Activated T-helper 2 cell treated with anti-CD3 and anti-CD28 coated beads, Interferon-gamma antibody, Interleukin-2, Interleukin-4, amounts not matched to agents 10 μg/mL and 5 μg/mL and 100 μg/mL, durations not matched to agents 14 hours and 24 hours and 36 hours (primary cell): ENCODE measurements around the gene DAP. TPM values are rescaled to one million over a fixed set of nuclear protein-coding genes. Genes with fewer than 3 reads are reported as not detected.
"Not testable (repeated sequence)": the region's sequence is repeated elsewhere in the genome, so short reads cannot be mapped to it uniquely, and the experiment has no call there.

Experiments
- DNase-seq: peaks from one replicate; pipeline ENCODE4 v3.0.0; 2021; ENCODE audit warnings: low spot score
- H3K27ac Mint-ChIP-seq: one replicate; pipeline ENCODE4 v1.8.0; 2021; ENCODE audit warnings: mixed read lengths
- H3K27me3 Mint-ChIP-seq: one replicate; pipeline ENCODE4 v1.8.0; 2021; ENCODE audit warnings: low read depth, mixed read lengths
- H3K36me3 Mint-ChIP-seq: one replicate; pipeline ENCODE4 v1.8.0; 2021; ENCODE audit warnings: low read depth, mixed read lengths
- H3K4me1 Mint-ChIP-seq: one replicate; pipeline ENCODE4 v1.8.0; 2021; ENCODE audit warnings: low read depth, mixed read lengths
- H3K4me3 Mint-ChIP-seq: one replicate; pipeline ENCODE4 v1.8.0; 2021; ENCODE audit warnings: low read depth, mild to moderate bottlenecking, moderate library complexity, mixed read lengths
- H3K9me3 Mint-ChIP-seq: one replicate; pipeline ENCODE4 v1.8.0; 2021; ENCODE audit warnings: mixed read lengths
- intact Hi-C: fragments of 100-400 bp; cut with micrococcal nuclease; formaldehyde crosslinking; loops from one replicate; pipeline ENCODE4 v1.15.1; 2023
- total RNA-seq: library from RNA; stranded (reverse); gene quantifications from 2 replicates; pipeline ENCODE4 v1.2.3, GENCODE V29; 2022

Gene DAP
- total RNA-seq, 1 donor from 2014 or later, result 56.6 TPM

- H3K36me3 Mint-ChIP-seq, result peaks cover 14% of the 10 kb centered on the region
- peaks cover 13% of the 10 kb centered on the region for H3K4me1 Mint-ChIP-seq
- no peak overlapping the region for H3K27ac Mint-ChIP-seq
- H3K4me3 Mint-ChIP-seq, result no peak overlapping the region
- intact Hi-C loops, result no loop called here
- H3K27me3 Mint-ChIP-seq, result no peaks in the 10 kb centered on the region
- H3K9me3 Mint-ChIP-seq, result no peaks in the 10 kb centered on the region
- no peak for DNase-seq
Measured at GRCh38 chr5:10726913-10727517, 34.0 kb downstream of the DAP start.

DNA sequence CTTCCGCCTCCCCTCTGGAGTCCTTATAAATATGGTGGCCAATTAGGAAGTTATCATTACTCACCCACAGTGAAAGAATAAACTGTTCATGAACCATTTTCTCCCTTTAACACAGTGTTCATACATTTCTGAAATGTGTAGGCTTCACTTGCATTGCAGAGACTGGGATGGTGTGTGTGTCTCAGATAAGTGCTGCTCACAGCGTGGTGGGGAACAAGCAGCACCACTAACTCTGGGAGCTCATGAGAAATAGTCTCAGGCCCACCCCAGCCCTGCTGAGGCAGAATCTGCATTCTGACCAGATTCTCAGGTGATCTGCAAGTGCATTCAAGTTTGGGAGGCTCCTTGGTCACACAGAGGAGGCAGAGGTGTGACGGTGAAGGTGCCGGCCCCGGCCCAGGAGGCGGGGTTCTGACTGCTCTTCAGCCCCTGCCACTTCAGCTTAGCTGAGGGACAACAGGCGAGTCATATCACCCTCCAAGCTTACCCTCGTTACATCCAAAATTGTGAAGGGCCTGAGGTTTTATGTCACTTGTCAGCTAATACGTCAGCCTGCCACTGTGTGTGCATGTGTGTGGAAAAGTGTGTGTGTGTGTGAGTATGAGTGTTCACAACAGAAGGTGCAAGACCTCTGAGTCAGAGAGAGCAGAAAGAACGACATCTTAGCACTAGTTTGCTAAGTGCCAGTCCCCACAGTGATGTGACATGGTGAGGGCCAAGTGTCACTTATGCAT lies 34.7 kb downstream of the DAP start:
- Mint-ChIP-seq H3K9me3 (no peaks in the 10 kb centered on the region), H3K4me1 (peaks cover 13% of the 10 kb centered on the region), H3K27me3 (no peaks in the 10 kb centered on the region), H3K27ac (no peak overlapping the region), H3K4me3 (no peak overlapping the region), H3K36me3 (peaks cover 18% of the 10 kb centered on the region)
- intact Hi-C loops, result no loop called here
- no peak for DNase-seq

- H3K4me3 Mint-ChIP-seq, result no peak overlapping the region
- H3K27ac Mint-ChIP-seq, result no peak overlapping the region
- peaks cover 13% of the 10 kb centered on the region for H3K4me1 Mint-ChIP-seq
- intact Hi-C loops, result no loop called here
- peaks cover 22% of the 10 kb centered on the region for H3K36me3 Mint-ChIP-seq
- H3K9me3 Mint-ChIP-seq, result no peaks in the 10 kb centered on the region
- DNase-seq, result no peak
- H3K27me3 Mint-ChIP-seq, result no peaks in the 10 kb centered on the region
Measured at GRCh38 chr5:10725636-10726035, 35.4 kb downstream of the DAP start.

GRCh38 chr5:10724781-10725507 lies 36.1 kb downstream of the DAP start:
- Mint-ChIP-seq H3K36me3 (peaks cover 28% of the 10 kb centered on the region), H3K4me1 (peaks cover 13% of the 10 kb centered on the region), H3K4me3 (no peak overlapping the region), H3K27me3 (no peaks in the 10 kb centered on the region), H3K27ac (no peak overlapping the region), H3K9me3 (no peaks in the 10 kb centered on the region)
- no peak for DNase-seq
- intact Hi-C loops, result no loop called here

GRCh38 chr5:10723514-10723913 lies 37.5 kb downstream of the DAP start:
- Mint-ChIP-seq H3K4me3 (no peak overlapping the region), H3K36me3 (peaks cover 26% of the 10 kb centered on the region), H3K4me1 (peaks cover 11% of the 10 kb centered on the region), H3K27me3 (no peaks in the 10 kb centered on the region), H3K9me3 (no peaks in the 10 kb centered on the region), H3K27ac (no peak overlapping the region)
- DNase-seq, result no peak
- intact Hi-C loops, result no loop called here

GRCh38 chr5:10720766-10721165 lies 40.3 kb downstream of the DAP start:
- H3K4me3 Mint-ChIP-seq, H3K4me1 Mint-ChIP-seq, intact Hi-C loops, H3K27ac Mint-ChIP-seq, H3K27me3 Mint-ChIP-seq, DNase-seq, H3K9me3 Mint-ChIP-seq: not testable (repeated sequence)
- H3K36me3 Mint-ChIP-seq, result peaks cover 18% of the 10 kb centered on the region

DNA sequence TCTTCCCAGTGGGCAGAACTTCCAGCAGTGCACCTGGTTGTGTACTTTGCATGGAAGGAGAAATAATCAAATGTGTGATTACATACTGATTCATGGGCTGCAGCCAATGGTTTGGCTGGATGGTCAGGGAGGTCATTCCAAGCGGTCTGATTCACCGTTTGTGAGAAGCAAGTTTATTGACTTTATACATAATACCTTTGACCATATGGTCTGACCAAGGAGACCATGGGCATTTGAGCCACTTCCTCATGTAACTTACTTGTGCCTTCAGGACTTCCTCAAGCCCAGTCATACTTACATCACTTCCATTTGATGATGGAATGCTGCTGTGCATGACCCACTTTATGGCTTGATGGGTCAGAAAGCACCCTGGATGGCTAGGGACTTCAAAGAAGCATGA lies 41.1 kb downstream of the DAP start:
- Mint-ChIP-seq H3K27me3 (no peaks in the 10 kb centered on the region), H3K9me3 (no peaks in the 10 kb centered on the region), H3K36me3 (peaks cover 20% of the 10 kb centered on the region), H3K4me1 (no peaks in the 10 kb centered on the region), H3K27ac (no peak overlapping the region), H3K4me3 (no peak overlapping the region)
- no peak for DNase-seq
- intact Hi-C loops, result no loop called here

- intact Hi-C loops, H3K27me3 Mint-ChIP-seq, DNase-seq, H3K4me3 Mint-ChIP-seq, H3K9me3 Mint-ChIP-seq, H3K27ac Mint-ChIP-seq, H3K4me1 Mint-ChIP-seq: not testable (repeated sequence)
- H3K36me3 Mint-ChIP-seq, result peaks cover 28% of the 10 kb centered on the region
Measured at GRCh38 chr5:10718617-10719016, 42.4 kb downstream of the DAP start.

DNA sequence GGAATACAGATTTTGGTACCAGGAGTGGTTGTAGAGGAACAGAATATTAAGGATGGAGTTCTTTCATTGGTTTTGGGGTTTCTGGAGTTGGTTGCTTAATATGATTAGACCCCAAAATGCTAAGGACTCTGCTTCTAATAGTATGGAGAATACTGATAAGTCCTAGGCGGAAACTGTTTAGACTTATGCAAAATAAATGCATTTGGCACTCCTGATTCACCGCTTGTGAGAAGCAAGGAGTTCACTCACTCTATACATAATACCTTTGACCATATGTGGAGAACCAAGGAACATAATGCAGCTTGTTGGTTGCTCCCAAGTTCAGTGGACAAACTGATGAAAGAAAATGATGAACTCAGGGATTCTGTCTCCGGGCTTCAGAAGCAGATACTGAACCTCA lies 44.2 kb downstream of the DAP start:
- H3K4me3 Mint-ChIP-seq, intact Hi-C loops, H3K27me3 Mint-ChIP-seq, H3K27ac Mint-ChIP-seq, H3K9me3 Mint-ChIP-seq, DNase-seq: not testable (repeated sequence)
- Mint-ChIP-seq H3K4me1 (peaks cover 16% of the 10 kb centered on the region), H3K36me3 (peaks cover 28% of the 10 kb centered on the region)

- Mint-ChIP-seq H3K9me3 (no peaks in the 10 kb centered on the region), H3K27me3 (no peaks in the 10 kb centered on the region), H3K27ac (no peak overlapping the region), H3K4me3 (no peak overlapping the region), H3K36me3 (peaks cover 22% of the 10 kb centered on the region), H3K4me1 (peaks cover 18% of the 10 kb centered on the region)
- intact Hi-C loops, result no loop called here
- no peak for DNase-seq
Measured at GRCh38 chr5:10715605-10716290, 45.3 kb downstream of the DAP start.

- H3K4me3 Mint-ChIP-seq, result no peak overlapping the region
- intact Hi-C loops, result no loop called here
- no peaks in the 10 kb centered on the region for H3K27me3 Mint-ChIP-seq
- no peak for DNase-seq
- H3K27ac Mint-ChIP-seq, result no peak overlapping the region
- H3K9me3 Mint-ChIP-seq, result no peaks in the 10 kb centered on the region
- peaks cover 19% of the 10 kb centered on the region for H3K4me1 Mint-ChIP-seq
- peaks cover 16% of the 10 kb centered on the region for H3K36me3 Mint-ChIP-seq
Measured at GRCh38 chr5:10712574-10713366, 48.3 kb downstream of the DAP start.

DNA sequence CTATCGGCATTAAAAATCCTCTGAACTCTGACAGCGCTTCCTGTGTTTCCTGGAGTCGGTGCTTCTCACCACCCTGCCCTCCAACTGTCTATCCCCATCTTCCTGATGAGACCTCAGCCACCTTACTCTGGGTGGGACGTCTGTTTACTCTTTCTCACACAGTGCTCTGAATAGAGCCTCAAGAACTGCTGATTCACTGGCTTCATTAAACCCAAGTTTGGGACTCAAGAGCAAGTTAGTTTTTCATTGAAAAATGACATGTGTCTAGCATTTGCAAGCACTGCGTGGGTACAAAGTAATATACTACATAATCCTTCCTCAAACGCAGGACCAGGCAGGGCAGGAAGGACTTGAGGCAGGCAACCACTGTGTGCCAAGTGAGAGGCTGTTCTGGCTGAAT lies 49.5 kb downstream of the DAP start:
- H3K27ac Mint-ChIP-seq, result no peak overlapping the region
- peaks cover 16% of the 10 kb centered on the region for H3K36me3 Mint-ChIP-seq
- no peaks in the 10 kb centered on the region for H3K27me3 Mint-ChIP-seq
- H3K4me3 Mint-ChIP-seq, result no peak overlapping the region
- H3K4me1 Mint-ChIP-seq, result peaks cover 19% of the 10 kb centered on the region
- H3K9me3 Mint-ChIP-seq, result no peaks in the 10 kb centered on the region
- intact Hi-C loops, result no loop called here
- no peak for DNase-seq
